Right forelimb (tissue), 1 donor: ENCODE results near the gene ARRB1.

ENCODE experiments used
- DNase-seq: peaks from one replicate; pipeline ENCODE4 v3.0.0-alpha.2; 2018

ARRB1 gene

DNA sequence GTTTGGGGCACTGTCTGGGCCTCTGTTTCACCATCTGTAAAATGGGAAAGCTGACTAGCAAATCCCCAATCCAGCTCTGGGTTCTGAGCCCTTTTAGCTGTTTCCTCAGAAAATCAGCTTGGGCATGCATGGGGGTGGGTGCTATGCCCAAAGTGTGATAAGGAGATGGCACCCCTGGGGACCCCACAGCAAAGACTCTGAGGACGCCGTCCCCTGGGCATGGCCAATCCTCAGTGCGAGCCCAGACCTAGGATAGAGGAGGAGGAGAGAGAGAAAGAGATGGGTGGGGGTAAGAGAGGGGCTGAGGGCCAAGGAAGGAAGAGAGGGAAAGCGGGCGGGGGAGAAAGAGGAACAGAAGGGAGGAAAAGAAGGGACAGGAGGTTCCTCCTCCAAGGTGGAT is 79.1 kb downstream of the ARRB1 start:
- DNase-seq, result no peak

DNA sequence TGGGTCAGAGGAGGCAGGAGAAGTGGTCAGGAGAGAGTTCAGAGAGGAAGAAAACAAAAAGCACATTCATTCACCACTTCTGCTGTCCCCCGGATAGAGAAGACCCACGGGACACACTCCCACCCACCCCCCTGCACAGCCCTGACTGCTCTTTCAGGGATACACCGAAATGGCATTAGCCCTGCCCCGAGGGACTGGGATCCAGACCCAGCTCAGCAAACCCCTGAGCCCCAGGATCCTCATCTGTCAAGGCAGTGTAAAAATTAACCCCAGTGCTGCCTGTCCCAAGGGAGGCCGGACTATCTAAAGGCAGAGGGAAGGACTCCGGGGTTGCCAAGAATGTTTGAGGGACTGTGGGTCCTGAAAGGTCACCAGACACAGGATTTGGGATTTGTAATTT is 79.7 kb downstream of the ARRB1 start:
- no peak for DNase-seq

DNA sequence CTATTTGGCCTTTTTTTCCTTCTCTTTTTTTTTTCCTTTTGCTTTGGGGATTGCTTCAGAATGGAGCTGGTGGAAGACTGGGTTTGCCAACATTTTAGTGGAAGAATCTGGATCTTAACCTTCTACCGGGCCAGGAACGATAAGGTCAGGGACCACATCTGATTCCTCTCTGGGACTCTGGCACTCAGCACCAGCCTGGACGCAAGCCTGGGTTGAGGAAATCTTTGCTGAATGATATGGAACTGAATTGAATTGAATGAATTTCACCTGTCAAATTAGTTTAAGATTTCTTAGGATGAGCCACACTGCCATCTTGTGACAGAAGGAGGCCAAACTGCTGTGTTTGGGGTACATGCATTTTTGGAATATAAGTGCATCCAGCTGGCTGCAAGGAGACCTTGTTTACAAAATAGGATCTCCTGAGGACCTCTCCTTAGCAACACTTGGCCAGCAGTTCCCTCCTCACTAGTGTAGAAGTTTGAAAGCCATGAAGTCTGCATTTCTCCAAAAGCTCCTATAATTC is 80.5 kb downstream of the ARRB1 start:
- no peak for DNase-seq

DNA sequence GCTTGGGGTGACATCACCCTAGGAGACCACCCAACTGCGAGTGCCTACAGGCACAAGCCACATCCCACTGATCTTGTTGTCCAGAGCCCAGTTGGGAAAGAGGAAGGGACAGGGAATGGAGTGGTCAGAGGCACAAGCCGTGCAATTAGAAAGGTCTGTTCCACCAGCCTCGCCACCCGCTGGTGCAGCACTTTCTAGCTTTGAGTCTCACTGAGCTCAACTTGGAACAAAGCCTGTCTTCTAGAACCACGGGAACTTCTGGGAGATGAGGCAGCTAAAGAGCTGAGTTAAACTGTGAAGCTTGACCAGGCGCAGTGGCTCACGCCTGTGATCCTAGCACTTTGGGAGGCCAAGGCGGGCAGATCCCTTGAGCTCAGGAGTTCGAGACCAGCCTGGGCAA is 81.6 kb downstream of the ARRB1 start:
- no peak for DNase-seq

DNA sequence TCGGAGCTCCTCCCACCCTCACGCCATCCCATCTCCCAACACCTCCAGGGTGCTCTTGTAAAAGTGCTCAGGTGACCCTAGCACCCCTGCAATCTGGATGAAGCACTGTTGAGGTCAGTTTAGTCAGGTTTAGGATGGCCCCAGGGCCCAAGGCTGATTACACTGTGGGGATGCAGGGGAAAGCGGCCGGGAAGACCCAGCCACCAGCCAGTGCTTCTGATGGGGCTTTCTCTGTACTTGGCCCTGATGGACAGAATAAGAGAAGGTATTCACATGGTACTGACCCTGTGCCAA is 82.1 kb downstream of the ARRB1 start:
- no peak for DNase-seq

DNA sequence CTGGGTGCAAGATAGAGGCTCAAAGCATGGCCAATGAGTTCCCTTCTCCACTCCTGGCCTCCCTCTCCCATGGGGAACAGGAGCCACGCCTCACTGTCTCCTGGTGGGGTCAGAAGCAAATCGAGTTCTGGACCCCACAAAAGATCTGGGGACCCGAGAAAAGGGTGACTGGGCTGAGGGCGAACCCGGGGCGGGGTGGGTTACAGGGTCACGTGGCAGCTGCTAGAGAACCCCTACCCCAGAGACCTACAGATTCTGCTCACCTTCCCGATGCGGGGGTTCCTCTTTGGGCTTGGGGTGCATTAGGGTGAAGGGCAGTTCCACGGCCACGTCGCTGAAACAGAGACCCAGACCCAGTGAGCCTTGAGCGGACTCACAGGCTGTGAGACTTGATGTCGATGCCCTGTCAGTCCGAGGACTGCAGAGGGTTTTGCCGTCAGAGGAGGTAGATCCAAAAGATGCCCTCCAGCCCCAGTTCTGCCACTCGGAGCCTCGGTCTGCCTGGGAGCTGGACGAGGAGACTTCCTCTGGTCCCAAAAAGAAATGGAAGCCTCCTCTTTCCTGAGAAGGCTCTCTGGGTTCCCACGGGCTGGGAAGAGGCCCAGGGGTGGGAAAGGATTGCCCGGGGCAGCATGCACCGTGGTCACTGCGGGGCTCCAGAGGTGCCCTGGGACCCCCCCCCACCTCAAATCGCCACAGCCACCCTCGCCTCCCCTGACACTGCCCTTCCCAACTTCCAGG is 82.7 kb downstream of the ARRB1 start:
- DNase-seq, result no peak

DNA sequence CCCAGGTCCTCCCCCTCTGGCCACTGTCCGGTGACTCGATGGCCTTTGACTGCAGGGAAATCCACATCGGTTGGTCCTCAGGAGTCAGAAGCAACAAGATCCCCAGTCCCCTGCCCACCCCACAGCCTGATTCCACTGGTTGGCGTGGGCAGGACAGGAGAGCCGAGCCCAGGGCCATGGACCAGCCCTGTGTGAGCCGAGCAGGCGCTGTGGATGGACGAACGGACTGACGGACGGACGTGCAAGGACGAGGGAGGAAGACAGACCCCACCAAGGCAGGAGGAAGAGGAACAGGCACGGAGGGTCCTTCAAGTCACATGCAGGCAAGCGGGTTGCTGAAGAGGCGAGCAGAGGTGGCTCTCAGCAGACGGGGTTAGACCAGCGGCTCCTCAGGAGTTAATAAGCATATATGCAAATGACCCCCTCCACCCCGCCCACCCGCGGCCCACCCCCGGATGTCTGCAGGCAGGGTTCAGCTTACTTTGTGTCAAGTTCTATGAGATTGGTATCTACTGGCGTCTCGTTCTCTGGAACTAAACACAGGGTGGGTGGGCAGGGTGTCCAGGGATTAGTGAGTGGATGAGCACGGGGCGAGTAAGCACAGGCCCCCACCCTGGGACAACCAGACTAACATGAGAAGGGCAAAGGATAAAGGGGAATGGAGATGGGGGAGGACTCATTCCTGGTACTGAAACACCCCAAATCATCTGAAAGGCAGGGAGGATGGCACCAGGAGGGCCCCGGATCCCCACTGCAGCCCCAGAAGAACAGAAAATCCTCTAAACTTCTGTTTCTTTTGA is 84.1 kb downstream of the ARRB1 start:
- DNase-seq, result no peak

DNA sequence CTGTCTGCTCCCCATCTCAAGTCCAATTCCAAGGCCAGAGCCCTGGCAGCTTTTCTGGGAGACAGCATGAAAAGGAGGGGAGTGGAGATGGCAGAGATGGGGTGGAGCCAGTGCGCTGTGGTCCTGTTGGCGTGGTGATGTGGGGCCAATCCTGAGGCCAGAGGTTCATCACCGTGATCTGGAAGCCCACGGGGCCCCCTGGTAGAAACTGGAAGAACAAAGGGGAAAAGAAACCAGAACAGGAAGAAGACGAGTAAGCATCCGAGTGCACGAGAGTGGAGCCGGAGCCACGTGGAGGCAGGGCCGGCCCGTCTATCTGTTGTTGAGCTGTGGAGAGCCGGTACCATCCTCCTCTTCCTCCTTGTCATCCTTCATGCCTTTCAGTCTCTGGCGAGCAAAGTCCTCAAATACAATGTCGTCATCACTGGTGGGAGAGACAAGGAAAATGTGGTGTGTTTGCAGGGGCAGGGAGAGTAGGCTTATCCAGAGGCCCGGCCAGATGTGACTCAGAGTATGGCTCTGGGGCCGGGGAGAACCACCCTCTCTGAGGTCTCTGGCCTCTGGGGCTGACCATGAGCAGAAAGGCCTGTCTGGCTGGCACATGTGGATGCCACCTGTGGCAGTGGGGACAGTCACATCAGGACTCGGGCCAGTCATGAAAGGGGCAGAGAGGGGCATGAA is 85.5 kb downstream of the ARRB1 start:
- peak; percentile 32 for DNase-seq

DNA sequence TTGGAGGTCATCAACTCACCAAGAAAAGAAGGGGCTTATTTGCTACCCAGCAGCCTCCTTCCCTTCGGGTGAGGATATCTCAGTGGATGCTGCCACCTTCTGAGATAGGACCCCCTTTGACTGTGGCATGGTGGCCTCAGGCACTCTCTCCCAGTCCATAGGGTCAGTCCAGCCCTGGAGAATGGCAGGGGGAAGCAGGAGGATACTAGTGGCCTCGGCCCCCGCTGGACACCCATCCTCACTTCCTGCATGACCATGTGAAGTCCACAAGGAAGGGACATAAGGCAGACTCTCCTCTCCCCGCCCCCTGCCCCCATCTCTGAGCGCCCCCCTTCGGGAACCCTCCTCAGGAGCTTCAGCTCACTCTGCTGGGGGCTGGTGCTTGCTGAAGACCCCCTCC is 86.5 kb downstream of the ARRB1 start:
- peak; percentile 38 for DNase-seq

DNA sequence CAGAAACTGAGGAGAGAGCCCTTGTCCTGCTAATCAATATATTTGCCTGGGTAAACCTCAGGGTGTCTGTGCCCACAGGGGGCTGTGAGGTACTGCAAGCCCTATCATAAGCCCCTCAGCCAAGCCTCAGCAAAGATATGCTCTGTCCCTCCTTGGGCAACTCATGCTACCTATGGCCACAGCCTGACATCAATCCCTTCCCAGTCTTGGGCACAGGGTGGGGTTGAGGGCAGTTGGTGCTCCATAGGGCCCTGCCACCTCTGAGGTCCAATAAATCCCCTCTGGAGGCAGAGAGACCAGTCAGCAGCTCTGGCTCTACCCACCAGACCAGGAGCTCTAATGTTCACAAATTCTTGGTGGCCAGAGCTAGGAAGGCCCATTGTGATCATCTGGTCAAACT is 87.1 kb downstream of the ARRB1 start:
- DNase-seq, result peak; percentile 36

DNA sequence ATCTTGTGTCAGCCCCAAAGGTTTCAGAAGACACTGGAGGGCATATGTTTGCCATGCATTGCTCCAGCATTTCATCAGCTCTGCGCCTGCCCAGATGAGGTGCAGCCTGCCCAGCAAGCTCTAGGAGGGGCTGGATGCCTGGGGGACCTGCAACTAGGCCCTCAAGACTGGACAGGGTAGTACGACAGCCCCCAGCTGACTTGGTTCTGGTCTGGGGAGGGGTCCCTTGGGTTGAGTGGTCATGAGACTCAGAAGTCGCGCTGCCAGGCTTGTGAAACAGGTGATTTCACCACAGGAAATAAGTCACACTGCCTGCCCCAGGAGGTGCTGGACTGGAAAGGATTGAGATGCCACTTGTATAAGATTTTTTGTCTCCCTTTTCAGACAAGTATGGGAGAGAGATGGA is 87.5 kb downstream of the ARRB1 start:
- peak; percentile 37 for DNase-seq

DNA sequence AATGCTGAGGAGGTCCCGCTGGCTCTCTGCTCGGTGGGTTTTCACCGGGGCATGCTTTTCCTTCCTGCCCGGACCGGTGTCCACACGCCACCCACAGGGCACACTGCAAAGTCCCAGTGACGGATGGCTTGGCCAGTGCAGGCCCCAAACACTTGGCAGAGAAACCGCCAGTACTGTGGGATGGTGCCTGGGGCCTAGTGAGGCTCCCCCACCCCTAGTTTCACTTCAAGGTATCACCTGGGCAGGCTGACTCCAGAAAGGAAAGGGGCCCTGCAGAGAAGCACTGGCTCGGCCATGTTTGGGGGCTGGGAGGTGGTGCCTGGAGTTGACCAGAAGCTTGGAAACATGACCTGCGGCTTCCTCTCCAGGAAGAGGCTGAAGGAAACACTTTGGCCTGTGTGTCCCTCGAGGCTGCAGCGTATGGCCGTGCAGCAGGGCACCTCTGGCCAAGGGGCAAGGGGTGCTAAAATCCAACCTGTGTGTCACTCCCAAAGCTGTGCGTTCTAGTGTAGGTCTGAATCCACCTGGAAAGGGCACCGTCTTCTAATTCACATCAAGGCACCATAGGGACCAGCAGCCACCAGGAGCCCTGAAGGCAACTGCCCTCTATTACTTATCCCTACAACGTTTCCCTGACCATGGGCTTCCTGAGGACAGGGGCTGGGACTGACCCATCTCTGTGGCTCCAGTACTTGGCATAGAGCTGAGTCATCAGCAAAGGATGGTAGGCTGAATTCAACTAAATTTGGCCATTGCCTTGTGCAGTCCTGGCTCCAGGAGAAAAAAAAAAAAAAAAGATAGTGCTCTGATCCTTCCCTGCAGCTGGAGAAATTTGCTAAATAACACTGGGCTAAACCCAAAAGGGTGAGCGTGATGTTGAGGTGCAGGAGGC is 88.3 kb downstream of the ARRB1 start:
- peak; percentile 36 for DNase-seq

DNA sequence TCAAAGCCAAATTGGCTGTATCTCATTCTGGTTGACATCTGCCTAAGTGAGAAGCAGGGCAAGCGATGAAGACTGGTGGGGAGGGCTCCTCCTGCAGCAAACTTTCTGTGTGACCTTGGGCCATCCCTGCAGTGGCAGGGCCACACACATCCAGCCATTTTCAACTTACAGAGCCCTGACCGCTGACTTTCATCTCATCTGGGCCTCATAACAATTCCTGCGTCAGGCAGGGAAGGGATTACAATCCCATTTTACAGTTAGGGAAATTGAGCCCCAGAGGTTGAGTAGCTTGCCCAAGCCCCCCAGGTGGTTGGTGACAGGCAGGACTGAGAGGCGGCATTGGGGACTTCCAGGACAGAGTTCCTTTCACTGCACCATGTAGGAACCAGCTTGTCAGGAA is 89.0 kb downstream of the ARRB1 start:
- DNase-seq, result peak; percentile 37

DNA sequence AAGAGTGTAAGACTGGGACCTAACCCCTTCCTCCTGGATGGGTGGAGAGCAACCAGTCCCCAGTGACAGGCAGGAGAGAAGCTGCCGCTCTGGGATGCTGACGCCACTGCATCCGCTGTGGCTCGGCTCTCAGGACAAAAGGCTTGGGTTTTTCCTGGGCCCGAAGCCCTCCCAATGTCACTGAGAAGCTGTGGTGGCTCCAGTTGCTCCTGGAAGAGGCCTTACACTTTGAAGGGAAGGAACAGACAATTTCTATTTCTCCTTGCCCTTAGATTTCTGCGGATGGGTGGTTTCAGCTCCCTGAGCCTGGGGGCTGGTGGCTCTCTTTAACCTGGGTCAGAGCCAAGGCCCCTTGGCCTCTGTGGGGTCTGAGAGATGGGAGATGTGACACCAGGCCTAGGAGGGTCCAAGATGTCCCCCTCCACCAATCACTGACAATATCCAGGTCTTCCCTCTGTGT is 89.5 kb downstream of the ARRB1 start:
- peak; percentile 34 for DNase-seq

DNA sequence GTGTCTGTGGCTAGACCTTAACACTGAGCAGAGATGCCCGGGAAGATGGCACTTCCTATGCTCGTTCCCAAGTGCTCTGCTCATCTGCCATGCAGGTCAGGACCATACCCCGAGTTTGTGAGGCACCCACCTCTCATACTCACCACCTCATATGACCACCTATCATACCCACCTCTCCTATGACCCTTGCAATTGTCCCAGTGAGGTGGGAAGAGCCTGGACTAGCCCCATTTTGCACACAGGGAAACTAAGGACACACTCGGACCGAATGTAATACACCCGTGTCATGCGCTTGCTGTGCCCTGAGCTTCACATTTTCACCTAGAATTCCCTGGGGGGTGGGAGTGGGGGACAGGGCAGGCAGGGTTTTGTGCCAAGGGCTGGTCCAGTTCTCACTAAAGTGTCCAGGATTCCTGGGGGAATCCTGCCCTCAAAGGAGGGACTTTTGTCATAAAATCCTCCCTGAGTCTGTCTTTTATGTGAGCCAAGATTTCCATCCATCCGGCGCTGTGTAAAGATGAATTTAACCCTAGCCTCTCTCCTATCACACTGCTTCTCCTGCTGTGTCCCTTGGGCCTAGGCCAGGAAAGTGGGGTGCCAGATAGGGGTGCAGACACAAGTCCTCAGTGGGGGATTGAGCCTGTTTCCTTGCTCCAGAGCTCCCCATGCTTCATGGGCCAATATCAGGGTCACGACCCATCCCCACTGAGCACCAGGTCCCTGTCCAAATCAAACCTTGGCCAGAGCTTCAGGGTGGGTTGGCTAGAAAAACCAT is 90.9 kb downstream of the ARRB1 start:
- DNase-seq, result no peak

DNA sequence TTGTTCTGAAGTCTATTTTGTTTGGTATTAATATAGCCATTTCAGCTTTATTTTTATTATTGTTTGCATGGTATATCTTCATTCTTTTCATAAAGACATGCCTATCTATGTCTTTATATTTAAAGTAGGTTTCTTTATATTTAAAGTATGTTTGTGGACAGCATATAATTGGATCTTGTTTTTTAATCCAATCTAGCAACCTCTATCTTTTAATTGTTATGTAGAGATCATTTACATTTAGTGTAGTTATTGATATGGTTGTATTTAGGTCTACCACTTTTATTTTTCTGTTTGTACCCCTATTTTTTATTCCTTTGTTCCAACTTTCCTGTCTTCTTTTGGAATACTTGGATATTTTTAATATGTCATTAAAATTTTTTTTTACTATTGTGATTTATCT is 97.1 kb downstream of the ARRB1 start:
- DNase-seq, result no peak

DNA sequence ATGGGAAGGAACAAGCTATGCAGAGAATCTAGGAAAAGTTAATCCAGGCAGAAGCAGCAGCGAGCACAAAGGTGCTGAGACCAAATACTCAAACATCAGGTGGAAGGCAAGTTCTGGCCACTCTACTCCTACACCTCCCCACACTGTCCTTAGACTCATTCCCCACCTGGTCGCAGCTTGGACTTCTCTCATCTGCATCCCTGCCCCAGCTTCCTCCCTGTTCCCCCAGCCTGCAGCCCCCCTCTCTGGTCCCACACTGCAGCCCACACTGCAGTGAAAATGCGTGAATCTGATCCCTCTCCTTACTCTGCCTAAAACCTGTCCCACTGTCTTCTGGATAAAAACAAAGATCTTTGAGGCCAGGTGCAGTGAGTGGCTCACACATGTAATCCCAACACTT is 101.8 kb downstream of the ARRB1 start:
- no peak for DNase-seq

DNA sequence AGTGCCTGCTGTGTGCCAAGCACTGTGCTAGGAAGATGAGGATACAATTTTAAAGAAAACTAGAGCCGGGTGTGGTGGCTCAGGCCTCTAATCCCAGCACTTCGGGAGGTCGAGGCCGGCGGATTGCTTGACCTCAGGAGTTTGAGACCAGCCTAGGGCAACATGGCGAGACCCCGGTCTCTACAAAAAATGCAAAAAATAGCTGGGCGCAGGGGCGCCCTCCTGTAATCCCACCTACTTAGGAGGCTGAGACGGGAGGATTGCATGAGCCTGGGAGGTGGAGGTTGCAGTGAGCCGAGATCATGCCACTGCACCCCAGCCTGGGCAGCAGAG is 102.6 kb downstream of the ARRB1 start:
- no peak for DNase-seq

DNA sequence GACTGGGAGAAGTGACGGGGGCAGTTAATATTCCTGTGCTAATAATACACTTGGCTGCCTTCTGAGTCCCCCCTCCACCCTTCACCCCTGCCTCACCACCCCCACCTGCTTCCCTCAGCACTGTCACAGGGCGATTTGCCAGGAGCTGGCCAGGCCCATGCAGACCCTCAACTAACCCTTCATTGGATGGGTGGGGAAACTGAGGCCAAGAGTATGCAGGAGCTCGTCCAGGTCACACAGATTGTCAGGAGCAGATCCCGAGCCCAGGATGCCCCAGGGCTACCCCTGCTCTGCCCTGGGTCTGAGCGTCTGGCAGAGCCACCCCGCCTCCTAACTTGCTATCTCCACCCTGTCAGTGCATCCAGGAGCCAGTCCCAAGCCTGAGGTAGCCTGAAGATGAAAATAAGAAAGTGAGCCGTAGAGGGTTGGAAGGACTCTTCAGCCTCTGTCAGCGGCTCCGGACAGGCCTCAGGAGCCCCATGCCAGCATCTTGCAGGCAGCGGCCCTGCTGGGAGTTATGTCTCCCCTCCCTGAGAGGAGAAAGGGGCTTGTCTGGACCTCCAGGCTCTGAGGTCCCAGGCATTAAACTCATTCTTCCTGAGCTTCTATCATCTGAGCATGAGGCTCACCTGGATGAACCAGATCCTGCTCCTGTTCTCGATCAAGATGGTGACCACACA is 104.7 kb downstream of the ARRB1 start:
- no peak for DNase-seq

DNA sequence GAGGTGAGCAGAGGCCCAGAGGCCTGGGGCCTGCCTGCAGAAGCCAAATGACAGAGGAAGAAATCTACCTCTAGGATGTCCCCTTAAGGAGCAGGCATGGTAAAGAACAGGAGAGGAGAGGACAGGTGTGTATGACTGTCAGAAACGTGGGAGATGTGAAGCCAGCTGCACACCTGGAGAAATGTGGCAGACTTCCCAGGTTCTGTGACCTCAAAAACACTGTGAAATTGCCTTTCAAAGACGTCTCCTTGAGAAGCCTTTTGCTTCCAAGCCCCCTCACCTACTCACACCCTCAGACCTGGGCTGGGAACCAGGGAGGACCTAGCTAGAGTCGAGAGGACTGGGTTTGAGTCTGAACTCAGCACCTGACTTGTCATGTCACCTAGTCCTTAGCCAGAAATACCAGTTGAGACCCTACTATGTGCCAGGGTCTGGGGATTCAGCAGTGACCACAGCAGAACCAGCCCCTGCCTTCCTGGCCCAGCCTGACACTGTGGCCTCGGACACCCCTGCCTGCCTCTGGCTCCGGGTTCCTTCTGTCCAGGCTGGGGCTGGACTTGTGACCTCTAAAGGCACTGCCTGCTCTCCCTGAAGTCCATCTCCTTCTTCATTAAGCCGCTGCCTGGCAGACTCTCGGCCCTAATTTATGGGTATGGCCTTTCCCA is 105.3 kb downstream of the ARRB1 start:
- DNase-seq, result no peak
